Endothelial cell (in vitro differentiated cells): ENCODE results near the gene CLN3. TPM values are rescaled to one million over a fixed set of nuclear protein-coding genes. Genes with fewer than 3 reads are reported as not detected.

ENCODE experiments used
- total RNA-seq: library from RNA; stranded (reverse); fragmentation: NEBNext Ultra II Directional; extraction: Animal tissue kit (Norgen Biotek cat#: 25700); gene quantifications from one replicate; pipeline ENCODE4 v1.2.1, GENCODE V29; 2021; ENCODE audit not compliant: unreplicated experiment

CLN3 gene
- total RNA-seq, 1 donor from 2014 or later = 33.6 TPM

Other genes starting within 250 kb of the CLN3 start
- 22.9 TPM for gene SBK1, start 199.5 kb downstream of the CLN3 start, total RNA-seq
- 1.5 TPM for gene NPIPB6, start 128.6 kb downstream of the CLN3 start, total RNA-seq
- 35.6 TPM for gene EIF3CL, start 88.2 kb downstream of the CLN3 start, total RNA-seq
- gene NPIPB7, start 19.7 kb downstream of the CLN3 start, total RNA-seq = not detected
- gene APOBR, start 2.6 kb upstream of the CLN3 start, total RNA-seq = 6.8 TPM
- gene IL27, start 14.8 kb upstream of the CLN3 start, total RNA-seq = not detected
- not detected for gene NUPR1, start 46.9 kb upstream of the CLN3 start, total RNA-seq
- gene SGF29, start 61.8 kb upstream of the CLN3 start, total RNA-seq = 18.6 TPM
- gene SULT1A2, start 105.0 kb upstream of the CLN3 start, total RNA-seq = 2.8 TPM
- gene SULT1A1, start 118.0 kb upstream of the CLN3 start, total RNA-seq = 5.3 TPM
- gene NPIPB8, start 146.0 kb upstream of the CLN3 start, total RNA-seq = 0.13 TPM
- gene EIF3C, start 219.4 kb upstream of the CLN3 start, total RNA-seq = 968 TPM